ENCODE results near the gene GPR137C.

DNA sequence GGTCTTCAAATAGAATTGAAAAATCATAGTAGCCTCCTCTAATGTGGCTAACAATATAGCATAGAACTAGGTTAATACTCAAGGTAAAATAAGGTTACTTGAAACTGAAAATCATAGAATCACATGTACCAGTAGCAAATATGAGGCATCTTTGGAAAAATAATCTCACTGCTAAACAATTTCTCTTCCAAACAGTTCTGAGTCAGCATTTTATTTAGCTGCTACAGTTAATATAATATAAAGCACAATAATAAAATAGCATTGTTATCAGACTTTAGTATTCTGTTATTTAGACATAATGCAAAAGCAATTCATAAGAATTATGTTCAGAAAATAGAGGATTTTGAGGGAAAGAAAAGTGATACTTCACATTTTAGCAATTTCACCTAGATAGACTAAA lies 107.7 kb downstream of the GPR137C start:
- TF ChIP-seq, protein P1, sequence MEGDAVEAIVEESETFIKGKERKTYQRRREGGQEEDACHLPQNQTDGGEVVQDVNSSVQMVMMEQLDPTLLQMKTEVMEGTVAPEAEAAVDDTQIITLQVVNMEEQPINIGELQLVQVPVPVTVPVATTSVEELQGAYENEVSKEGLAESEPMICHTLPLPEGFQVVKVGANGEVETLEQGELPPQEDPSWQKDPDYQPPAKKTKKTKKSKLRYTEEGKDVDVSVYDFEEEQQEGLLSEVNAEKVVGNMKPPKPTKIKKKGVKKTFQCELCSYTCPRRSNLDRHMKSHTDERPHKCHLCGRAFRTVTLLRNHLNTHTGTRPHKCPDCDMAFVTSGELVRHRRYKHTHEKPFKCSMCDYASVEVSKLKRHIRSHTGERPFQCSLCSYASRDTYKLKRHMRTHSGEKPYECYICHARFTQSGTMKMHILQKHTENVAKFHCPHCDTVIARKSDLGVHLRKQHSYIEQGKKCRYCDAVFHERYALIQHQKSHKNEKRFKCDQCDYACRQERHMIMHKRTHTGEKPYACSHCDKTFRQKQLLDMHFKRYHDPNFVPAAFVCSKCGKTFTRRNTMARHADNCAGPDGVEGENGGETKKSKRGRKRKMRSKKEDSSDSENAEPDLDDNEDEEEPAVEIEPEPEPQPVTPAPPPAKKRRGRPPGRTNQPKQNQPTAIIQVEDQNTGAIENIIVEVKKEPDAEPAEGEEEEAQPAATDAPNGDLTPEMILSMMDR (IDR thresholded peaks at IDR 0.05), result no peak
- TF ChIP-seq POLR2A (IDR thresholded peaks at IDR 0.05) (no peak), EP300 (IDR thresholded peaks at IDR 0.05) (no peak)
